Cerebellar cortex (tissue), 1 donor: ENCODE results near the gene FDCSP.
"Not testable (repeated sequence)": the region's sequence is repeated elsewhere in the genome, so short reads cannot be mapped to it uniquely, and the experiment has no call there.

Experiments used
- DNase-seq: peaks from one replicate; pipeline ENCODE4 v3.0.0-alpha.2; 2015; ENCODE audit warnings: low spot score

The FDCSP gene

GRCh38 chr4:70225824-70226223 lies at the start of gene FDCSP:
FDCSP (plus strand) TSS chr4:70226124; CDS start chr4:70231195, 5,071 bp downstream.
- DNase-seq, result no peak

GRCh38 chr4:70177090-70177489 lies 48.8 kb upstream of the FDCSP start:
- no peak for DNase-seq

GRCh38 chr4:70178075-70178660 lies 47.8 kb upstream of the FDCSP start:
- DNase-seq, result no peak

- no peak for DNase-seq
These were observed 46.1 kb upstream of the FDCSP start for GRCh38 chr4:70179811-70180210.

GRCh38 chr4:70181864-70182263 lies 44.1 kb upstream of the FDCSP start:
- no peak for DNase-seq

- no peak for DNase-seq
These were observed 43.3 kb upstream of the FDCSP start for GRCh38 chr4:70182517-70183167.

GRCh38 chr4:70183168-70183939 lies 42.6 kb upstream of the FDCSP start:
- DNase-seq, result peak; percentile 19

GRCh38 chr4:70183940-70184246 lies 42.0 kb upstream of the FDCSP start:
- no peak for DNase-seq

GRCh38 chr4:70187216-70187615 lies 38.7 kb upstream of the FDCSP start:
- DNase-seq, result no peak

GRCh38 chr4:70190579-70190978 lies 35.3 kb upstream of the FDCSP start:
- no peak for DNase-seq

GRCh38 chr4:70191647-70192046 lies 34.3 kb upstream of the FDCSP start:
- DNase-seq, result no peak

GRCh38 chr4:70192895-70193294 lies 33.0 kb upstream of the FDCSP start:
- no peak for DNase-seq

- no peak for DNase-seq
These were observed 30.5 kb upstream of the FDCSP start, which contains the start of gene ODAM for GRCh38 chr4:70195425-70195824. ODAM (plus strand) TSS chr4:70195725; CDS start chr4:70196544, 819 bp downstream.

- no peak for DNase-seq
These were observed 29.1 kb upstream of the FDCSP start for GRCh38 chr4:70196857-70197256.

GRCh38 chr4:70197842-70198241 lies 28.1 kb upstream of the FDCSP start:
- no peak for DNase-seq

GRCh38 chr4:70203601-70204000 lies 22.3 kb upstream of the FDCSP start:
- no peak for DNase-seq

GRCh38 chr4:70212752-70213151 lies 13.2 kb upstream of the FDCSP start:
- not testable (repeated sequence) for DNase-seq

GRCh38 chr4:70216109-70216508 lies 9.8 kb upstream of the FDCSP start:
- not testable (repeated sequence) for DNase-seq

- DNase-seq, result not testable (repeated sequence)
These were observed 9.4 kb upstream of the FDCSP start for GRCh38 chr4:70216550-70216949.

GRCh38 chr4:70221389-70221788 lies 4.5 kb upstream of the FDCSP start:
- DNase-seq, result not testable (repeated sequence)

- DNase-seq, result not testable (repeated sequence)
These were observed 4.1 kb upstream of the FDCSP start for GRCh38 chr4:70221818-70222217.

- no peak for DNase-seq
These were observed 10.2 kb downstream of the FDCSP start for GRCh38 chr4:70236125-70236524.
